Ramos (cell line): ENCODE results near the gene ZNF281.
"Not testable (repeated sequence)": the region's sequence is repeated elsewhere in the genome, so short reads cannot be mapped to it uniquely, and the experiment has no call there.

Experiments
- in situ Hi-C: fragments of 300-500 bp; cut with MboI; formaldehyde crosslinking; loops from one replicate; pipeline ENCODE4 v1.14.3; 2022; ENCODE audit warnings: low sequenced_read_pairs; ENCODE audit not compliant: unreplicated experiment

The ZNF281 gene

DNA sequence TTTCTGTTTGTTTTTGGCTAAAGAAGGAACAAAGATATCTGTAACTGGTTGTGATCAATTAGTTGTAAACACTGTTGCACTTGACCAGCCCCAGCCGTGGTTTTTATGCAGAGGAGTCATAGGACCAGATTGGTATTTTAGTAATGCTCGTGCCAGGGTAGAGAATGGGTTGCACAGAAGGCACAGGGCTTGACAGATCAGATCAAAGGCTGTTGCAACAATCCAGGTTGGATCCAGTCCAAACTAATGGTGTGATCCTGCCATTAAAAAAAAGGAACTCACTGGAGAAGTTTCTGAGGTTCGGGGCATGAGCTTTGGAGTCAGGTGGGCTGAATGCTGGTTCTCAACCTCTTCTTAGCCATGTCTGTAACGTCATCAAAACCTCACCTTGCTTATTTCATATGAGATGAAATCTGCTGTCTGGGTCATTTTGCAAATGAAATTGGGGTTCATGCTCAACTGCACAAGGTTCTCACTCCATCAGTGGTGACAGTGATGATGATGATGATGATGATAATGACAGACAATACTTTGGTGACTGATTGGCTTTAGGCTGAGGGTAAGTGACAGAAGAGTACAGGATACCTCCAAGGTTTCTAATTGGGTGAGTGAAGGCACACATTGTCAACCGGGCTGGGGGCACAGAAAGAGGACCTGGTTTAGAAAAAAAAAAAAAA is 43.1 kb downstream of the ZNF281 start:
- in situ Hi-C loops: no loop called here

DNA sequence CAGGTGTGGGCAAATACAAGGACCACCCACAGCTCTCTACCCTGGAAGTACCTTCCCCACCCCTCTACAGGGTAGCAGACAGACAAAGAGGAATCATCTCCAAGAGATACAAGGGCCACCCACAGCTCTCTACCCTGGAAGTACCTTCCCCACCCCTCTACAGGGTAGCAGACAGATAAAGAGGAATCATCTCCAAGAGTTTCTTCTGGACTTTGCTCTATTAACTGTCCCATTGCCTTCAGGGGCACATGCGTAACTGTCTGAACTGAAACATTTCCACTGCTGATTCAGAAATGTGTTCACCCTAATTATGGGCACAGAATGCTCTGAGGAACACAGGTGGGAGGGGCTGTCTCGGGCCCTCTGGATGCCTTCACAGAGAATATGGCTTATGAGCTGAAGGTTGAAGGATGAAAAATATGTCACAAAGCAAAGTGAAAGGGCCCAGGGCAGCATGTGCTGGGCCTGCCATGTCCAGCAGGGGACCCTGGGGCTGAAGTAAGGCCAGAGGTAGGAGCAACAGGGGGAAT is 43.9 kb downstream of the ZNF281 start:
- in situ Hi-C loops: no loop called here

DNA sequence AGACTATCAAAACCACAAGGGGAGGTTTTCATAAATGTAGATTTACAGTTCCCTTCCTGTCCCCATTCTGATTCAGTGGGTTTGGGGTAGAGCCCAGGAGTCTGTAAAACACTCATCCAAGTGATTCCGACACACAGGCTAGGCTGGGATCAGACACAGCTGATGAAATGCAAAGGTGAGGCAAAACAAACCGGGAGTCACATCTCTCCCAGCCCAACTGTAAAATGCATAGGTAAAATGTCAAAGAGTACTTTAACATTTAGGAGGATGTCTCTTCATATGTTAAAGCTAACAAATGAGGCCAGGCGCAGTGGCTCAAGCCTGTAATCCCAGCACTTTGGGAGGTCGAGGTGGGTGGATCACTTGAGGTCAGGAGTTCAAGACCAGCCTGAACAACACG is 45.0 kb downstream of the ZNF281 start:
- in situ Hi-C loops: no loop called here

DNA sequence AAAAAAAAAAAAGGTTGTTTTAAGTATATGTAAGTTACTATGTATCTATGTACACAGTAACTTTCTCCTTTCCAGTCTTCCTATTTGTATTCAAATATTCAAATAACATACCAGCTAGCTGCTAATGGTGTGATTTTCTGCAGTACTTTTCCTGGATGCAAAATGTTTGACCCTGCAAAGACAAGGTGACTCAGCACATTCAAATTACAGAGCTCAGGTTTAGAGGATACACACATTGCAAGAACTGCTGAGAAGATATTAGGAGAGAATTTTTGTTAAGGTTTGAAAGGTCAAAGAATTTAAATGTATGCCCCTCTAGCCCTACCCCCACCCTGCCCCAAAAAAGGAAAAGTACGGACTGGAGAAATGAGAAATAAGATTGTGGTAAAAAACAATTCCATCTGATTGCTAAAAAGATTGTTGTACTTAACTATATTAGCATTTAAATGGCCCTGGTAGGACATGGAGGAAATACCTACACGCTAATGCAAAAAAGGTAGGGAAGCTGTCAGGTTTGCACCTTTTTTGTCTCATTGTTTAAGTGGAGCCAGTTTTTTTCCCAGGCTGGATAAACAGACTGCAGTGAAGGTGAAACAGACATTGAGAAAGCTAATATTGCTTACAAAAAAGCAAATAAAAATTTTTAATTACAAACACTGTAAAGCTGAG is 45.6 kb downstream of the ZNF281 start:
- in situ Hi-C loops: no loop called here

DNA sequence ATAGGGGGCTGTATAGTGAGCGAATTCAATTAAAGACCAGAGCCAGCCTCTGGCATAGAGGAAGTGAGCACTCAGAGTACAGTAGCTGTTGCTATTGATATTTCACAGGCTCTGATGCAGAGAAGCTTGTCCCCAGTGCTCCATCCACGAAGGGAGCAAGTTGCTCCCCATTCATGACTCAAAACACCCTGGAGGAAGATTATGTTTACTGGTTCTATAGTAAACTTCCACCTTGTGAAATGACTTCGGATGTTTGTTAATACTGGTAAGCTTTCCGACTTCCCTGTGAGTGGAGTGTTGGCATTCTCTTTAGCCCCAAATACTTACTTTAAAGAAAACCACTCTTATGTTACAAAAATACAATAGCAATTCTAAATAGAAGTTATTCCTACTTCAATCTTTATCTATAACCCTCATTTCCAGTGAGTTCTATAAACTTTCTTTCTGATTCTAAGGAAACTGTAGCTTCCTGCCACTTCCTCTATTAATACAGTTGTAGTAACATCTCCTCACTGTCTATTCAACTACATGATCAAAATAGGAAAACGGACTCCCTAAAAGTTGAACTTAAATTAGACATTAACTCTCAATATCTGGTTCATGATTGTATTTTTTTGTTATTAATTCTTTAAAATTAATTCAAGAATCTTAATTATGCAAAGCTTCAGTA is 46.4 kb downstream of the ZNF281 start:
- in situ Hi-C loops: no loop called here

DNA sequence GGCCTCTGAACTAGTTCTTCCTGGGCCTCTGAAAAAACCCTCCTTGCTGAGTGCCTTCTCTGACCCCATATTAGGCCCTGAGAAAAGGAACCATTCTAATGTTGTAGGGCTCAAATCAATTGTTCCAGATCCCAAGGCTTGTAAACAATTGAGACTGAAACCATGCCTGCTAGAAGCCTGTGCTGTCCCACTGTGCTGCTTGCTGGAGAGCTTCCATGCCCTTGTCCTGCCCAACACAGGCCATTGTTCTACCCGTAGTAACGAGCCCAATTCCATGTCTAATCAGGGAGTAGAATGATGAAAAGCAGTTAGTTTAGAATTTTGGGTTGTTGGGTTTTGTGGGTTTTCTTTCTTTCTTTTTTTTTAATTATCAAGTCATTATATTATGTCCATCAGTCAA is 47.4 kb downstream of the ZNF281 start:
- in situ Hi-C loops: no loop called here

DNA sequence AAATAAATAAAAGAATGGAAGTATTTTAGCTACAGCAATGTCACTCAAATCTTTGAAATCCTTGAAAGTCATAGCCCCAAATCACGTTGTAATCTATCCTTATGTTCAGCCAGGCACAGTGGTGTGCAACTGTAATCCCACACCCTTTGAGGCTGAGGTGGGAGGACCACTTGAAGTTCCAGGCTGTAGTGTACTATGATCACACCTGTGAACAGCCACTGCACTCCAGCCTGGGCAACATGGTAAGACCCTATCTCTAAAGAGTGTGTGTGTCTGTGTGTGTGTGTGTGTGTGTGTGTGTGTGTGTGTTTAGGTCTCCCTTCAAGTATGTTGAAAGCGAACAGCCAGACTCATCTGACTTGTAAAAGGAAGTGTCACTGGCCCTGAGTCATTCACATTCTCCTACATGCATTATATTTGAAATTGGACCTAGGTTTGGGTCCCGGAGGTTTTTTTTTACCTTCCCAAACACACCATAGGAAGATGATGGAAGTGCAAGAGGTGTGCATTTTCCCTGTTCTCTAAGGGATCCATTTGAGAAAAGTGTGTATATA is 50.1 kb downstream of the ZNF281 start:
- in situ Hi-C loops: no loop called here

DNA sequence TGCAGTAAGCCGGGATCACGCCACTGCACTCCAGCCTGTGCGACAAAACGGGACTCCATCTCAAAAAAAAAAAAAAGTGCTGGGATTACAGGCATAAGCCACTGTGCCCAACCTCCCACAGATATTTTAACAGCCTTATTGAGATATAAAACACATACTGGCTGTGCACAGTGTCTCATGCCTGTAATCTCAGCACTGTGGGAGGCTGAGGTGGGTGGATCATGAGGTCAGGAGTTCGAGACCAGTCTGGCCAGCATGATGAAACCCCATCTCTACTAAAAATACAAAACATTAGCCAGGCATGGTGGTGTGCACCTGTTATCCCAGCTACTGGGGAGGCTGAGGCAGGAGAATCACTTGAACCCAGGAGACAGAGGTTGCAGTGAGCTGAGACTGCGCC is 51.9 kb downstream of the ZNF281 start:
- in situ Hi-C loops: not testable (repeated sequence)

DNA sequence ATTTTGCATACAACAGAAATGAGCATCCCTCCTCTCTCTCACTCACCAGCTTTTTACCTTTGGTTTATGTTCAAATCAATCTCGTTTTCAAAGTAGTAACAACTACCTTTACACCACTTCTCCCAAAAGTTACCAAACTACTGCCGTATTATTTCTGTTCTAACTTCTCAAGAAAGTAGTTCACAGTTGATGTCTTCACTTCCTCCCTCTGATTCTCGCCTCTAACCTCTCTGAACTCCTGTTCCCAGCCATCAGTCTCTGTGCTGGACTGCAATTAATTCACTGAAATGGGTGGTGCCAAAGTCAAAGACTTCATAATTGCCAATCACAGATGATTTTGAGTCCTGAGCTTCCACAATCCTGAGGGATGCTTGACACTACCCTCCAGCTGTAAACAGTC is 54.0 kb downstream of the ZNF281 start:
- in situ Hi-C loops: no loop called here
